Sigmoid colon (tissue), 4 donors: ENCODE measurements around the gene TSPAN4.

Experiments used
- EP300 ChIP-seq, 4 donors: sonication (generic); formaldehyde crosslinking; IDR thresholded peaks; one replicate each; pipeline ENCODE4 v1.6.1; 2017; ENCODE audit warnings: antibody characterized with exemption in 4 of 4
- POLR2A ChIP-seq, 2 donors: fragments of 450-650 bp; IDR thresholded peaks; one replicate each; pipeline ENCODE4 v1.6.1; 2016; ENCODE audit warnings: antibody characterized with exemption in 2 of 2, mild to moderate bottlenecking in 2 of 2, moderate library complexity in 2 of 2
- POLR2AphosphoS5 ChIP-seq, 4 donors: sonication (generic); formaldehyde crosslinking; IDR thresholded peaks; one replicate each; pipeline ENCODE4 v1.6.1; 2017; ENCODE audit warnings: antibody characterized with exemption in 4 of 4
- TF ChIP-seq, protein P1 (sequence below), 4 experiments: fragments of 450-650 bp in 3 of 4; fragments of 200-600 bp in 1 of 4; IDR thresholded peaks; one replicate each; pipeline ENCODE4 v1.5.1; 2016 to 2019; ENCODE audit warnings: antibody characterized with exemption in 4 of 4, mild to moderate bottlenecking in 3 of 4, moderate library complexity in 2 of 4

- TF ChIP-seq, protein P1, sequence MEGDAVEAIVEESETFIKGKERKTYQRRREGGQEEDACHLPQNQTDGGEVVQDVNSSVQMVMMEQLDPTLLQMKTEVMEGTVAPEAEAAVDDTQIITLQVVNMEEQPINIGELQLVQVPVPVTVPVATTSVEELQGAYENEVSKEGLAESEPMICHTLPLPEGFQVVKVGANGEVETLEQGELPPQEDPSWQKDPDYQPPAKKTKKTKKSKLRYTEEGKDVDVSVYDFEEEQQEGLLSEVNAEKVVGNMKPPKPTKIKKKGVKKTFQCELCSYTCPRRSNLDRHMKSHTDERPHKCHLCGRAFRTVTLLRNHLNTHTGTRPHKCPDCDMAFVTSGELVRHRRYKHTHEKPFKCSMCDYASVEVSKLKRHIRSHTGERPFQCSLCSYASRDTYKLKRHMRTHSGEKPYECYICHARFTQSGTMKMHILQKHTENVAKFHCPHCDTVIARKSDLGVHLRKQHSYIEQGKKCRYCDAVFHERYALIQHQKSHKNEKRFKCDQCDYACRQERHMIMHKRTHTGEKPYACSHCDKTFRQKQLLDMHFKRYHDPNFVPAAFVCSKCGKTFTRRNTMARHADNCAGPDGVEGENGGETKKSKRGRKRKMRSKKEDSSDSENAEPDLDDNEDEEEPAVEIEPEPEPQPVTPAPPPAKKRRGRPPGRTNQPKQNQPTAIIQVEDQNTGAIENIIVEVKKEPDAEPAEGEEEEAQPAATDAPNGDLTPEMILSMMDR (IDR thresholded peaks at IDR 0.05), result no peak
- TF ChIP-seq POLR2A (IDR thresholded peaks at IDR 0.05), result no peak
- no peak for TF ChIP-seq EP300 (IDR thresholded peaks at IDR 0.05)
- no peak for TF ChIP-seq POLR2AphosphoS5 (IDR thresholded peaks at IDR 0.05)
These were observed 25.3 kb downstream of the TSPAN4 start for GRCh38 chr11:867856-868358.
